ENCODE measurements around the gene SPATA16.
"Not testable (repeated sequence)": the region's sequence is repeated elsewhere in the genome, so short reads cannot be mapped to it uniquely, and the experiment has no call there.

SPATA16 gene

DNA sequence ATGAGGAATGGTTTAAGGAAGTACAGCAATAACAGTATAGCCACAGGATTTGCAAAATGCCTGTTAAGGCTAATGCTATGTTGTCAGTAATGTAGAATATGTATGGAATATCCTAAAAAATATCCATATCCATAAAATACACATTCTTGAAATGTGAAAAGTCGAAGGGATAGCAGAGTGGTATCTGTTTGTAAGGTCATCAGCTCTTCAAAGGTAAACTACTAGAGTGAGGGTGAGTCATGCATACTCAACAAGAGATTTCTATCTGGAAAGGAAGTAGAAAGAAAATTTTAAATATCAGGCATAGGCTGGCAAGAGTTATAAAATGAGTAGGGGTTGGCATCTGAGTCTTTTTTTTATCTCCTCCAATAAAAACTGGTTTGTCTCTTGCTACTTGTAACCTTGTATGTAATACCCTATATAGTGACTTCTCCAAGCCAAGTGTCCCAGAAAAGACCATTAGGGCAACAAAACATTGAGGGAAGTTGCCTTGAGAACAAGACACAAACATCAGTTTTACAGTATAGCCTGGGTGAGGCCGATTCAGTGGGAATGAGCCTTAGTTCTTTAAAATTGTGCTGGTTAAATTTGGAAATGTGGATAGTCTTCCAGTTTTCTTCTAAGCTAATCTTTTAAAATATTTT, 103.1 kb downstream of the SPATA16 start:
- CTCF ChIA-PET: no interaction called here
- no peaks in the 10 kb centered on the region for H3K4me1 Mint-ChIP-seq
- no peaks in the 10 kb centered on the region for H3K9me3 Mint-ChIP-seq
- no peaks in the 10 kb centered on the region for H3K27me3 Mint-ChIP-seq
- DNase-seq: no peak
- H3K4me3 Mint-ChIP-seq: no peak overlapping the region
- no peaks in the 10 kb centered on the region for H3K36me3 Mint-ChIP-seq
- no peak overlapping the region for H3K27ac Mint-ChIP-seq

DNA sequence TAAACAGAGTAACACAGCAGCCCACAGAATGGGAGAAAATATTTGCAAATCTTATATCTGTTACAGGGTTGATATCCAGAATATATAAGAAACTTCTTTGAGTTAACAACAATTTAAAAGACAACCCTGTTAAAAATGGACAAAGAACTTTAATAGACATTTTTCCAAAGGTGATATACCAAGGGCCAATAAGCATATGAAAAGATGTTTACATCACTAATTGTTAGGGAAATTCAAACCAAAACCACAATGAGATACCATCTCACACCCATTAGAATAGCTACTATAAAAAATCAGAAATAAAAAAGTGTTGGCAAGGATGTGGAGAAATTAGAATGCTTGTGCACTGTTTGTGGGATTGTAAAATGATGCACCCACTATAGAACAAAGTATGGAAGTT, 110.8 kb downstream of the SPATA16 start:
- DNase-seq: no peak
- H3K4me1 Mint-ChIP-seq: no peaks in the 10 kb centered on the region
- H3K36me3 Mint-ChIP-seq: no peaks in the 10 kb centered on the region
- H3K27me3 Mint-ChIP-seq: no peaks in the 10 kb centered on the region
- no peak overlapping the region for H3K27ac Mint-ChIP-seq
- no peak overlapping the region for H3K4me3 Mint-ChIP-seq
- CTCF ChIA-PET: no interaction called here
- no peaks in the 10 kb centered on the region for H3K9me3 Mint-ChIP-seq

DNA sequence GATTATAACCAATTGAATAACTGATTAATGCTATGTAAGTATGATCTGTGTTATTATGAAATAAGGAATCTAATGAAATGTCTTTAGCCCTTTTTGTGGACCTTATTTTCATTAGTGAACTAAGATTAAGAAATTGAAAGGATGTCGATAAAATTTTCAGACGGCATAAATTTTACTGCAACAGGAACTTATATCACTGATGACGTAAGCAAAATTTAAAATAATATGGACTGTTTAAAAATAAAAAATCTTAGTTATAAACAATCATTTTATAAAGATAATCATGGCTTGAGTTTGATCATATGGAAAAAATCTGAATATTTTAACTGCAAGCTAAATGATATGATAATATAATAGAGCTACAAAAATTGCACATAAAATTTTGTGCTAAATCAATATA, 112.7 kb downstream of the SPATA16 start:
- Mint-ChIP-seq H3K9me3 (no peaks in the 10 kb centered on the region), H3K27ac (no peak overlapping the region), H3K4me3 (no peak overlapping the region), H3K4me1 (no peaks in the 10 kb centered on the region), H3K27me3 (no peaks in the 10 kb centered on the region), H3K36me3 (no peaks in the 10 kb centered on the region)
- CTCF ChIA-PET: no interaction called here
- DNase-seq: no peak

DNA sequence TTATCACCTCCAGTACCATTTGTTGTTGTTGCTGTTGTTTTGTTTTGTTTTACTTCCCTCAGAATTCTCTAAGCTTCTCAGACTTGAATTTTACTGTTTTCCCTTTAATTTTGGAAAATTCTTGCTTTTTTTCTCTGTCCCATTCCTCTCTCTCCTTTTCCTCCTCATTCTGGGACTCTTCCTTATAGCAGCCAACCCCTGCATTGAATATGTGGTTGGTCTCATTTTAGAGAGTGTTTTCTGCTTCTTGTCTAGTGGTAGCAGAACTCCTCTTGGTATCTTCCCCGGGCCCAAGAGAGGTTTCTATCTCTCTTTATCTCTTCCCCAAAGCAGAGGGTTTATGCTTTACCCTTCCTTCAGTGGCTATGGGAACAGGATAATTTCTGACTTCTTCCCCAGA, 113.6 kb downstream of the SPATA16 start:
- no peaks in the 10 kb centered on the region for H3K4me1 Mint-ChIP-seq
- CTCF ChIA-PET: no interaction called here
- no peaks in the 10 kb centered on the region for H3K9me3 Mint-ChIP-seq
- no peaks in the 10 kb centered on the region for H3K27me3 Mint-ChIP-seq
- no peak overlapping the region for H3K27ac Mint-ChIP-seq
- H3K36me3 Mint-ChIP-seq: no peaks in the 10 kb centered on the region
- no peak overlapping the region for H3K4me3 Mint-ChIP-seq
- no peak for DNase-seq

DNA sequence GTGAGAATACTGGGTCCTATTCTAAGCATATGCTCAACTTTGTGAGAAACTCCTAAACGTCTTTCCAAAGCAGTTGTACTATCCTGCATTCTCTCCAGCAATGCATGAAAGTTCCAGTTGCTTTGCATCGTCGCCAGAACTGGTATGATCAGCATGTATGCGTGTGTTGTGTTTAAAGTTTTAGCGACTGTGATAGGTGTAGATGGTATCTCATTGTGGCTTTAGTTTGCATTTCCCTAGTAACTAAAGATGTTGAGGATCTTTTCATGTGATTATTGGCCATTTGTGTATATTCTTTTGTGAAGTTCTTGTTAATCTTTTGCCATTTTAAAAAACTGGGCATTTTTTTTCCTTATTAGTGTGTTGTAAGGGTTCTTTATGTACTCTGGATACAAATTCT, 115.1 kb downstream of the SPATA16 start:
- CTCF ChIA-PET: no interaction called here

DNA sequence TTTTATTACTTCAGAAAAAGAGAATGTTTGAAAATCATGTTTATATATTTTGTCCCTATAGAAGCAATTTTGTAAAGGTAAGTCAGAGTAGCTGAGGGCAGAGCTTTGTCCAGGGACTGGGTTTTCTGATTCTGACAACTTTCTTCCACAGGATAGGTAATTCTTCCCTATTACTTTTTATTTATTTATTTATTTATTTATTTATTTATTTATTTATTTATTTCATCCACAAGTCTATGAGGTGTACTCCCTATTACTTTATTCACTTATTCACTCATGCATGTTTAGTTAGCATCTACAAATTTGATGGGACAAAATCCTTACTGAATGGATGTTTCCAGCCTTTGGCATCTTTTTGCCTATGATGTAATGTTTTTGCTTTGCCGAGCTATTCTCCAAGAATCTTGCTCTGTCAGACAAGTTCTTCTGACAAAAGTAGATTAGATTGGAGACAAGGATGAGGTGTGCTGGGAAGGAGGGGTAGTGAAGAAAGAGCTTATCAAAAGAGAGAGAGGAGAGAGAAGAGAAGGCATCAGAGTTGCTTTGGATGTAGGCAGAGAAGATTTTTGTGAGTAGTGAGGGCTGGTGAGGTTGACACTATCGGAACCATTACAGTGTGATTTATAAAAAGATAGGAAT, 119.4 kb downstream of the SPATA16 start:
- Mint-ChIP-seq H3K27me3 (no peaks in the 10 kb centered on the region), H3K36me3 (no peaks in the 10 kb centered on the region), H3K4me3 (no peak overlapping the region), H3K27ac (no peak overlapping the region), H3K9me3 (no peaks in the 10 kb centered on the region), H3K4me1 (no peaks in the 10 kb centered on the region)
- CTCF ChIA-PET: no interaction called here
- no peak for DNase-seq

More for the DNA sequence above, 115.1 kb downstream of the SPATA16 start:
- no peak for DNase-seq
- no peak overlapping the region for H3K4me3 Mint-ChIP-seq
- no peak overlapping the region for H3K27ac Mint-ChIP-seq
- no peaks in the 10 kb centered on the region for H3K4me1 Mint-ChIP-seq
- H3K27me3 Mint-ChIP-seq: no peaks in the 10 kb centered on the region
- H3K9me3 Mint-ChIP-seq: no peaks in the 10 kb centered on the region
- no peaks in the 10 kb centered on the region for H3K36me3 Mint-ChIP-seq

DNA sequence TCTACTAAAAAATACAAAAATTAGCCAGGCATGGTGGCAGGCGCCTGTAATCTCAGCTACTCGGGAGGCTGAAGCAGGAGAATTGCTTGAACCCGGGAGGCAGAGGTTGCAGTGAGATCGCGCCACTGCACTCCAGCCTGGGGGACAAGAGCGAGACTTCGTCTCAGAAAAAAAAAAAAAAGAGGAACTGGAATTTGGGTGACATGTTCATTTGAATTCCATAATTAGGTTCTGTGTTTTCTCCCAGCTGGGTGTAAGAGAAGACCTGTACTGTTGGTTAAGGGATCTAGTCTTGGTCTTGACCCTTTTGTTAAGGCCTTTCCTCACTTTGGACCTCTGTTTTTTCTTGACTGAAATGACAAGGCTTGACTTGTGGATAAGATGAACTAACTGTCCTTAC, 120.9 kb downstream of the SPATA16 start:
- H3K4me1 Mint-ChIP-seq, H3K4me3 Mint-ChIP-seq, CTCF ChIA-PET, H3K9me3 Mint-ChIP-seq, H3K27ac Mint-ChIP-seq, DNase-seq, H3K36me3 Mint-ChIP-seq, H3K27me3 Mint-ChIP-seq: not testable (repeated sequence)

DNA sequence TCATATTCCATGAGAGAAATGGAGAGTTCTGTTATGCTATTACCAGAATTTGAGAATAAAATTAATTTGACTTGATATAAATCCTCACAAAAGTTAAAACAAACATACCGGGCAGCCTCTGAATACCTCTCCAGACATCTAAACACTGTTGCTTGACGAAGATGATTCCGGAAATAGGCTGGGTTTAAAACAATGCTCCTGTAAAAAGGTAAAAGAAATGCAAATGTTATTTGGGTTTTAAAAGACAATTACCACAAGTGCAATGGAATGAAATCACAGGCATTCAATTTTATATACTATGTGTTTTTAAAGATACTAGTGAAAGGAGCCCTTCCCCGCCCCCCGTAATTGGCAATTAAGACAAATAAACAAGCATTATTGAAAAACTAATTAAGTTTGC, 121.7 kb downstream of the SPATA16 start:
- Mint-ChIP-seq H3K27me3 (no peaks in the 10 kb centered on the region), H3K36me3 (no peaks in the 10 kb centered on the region), H3K4me1 (no peaks in the 10 kb centered on the region), H3K4me3 (no peak overlapping the region), H3K27ac (no peak overlapping the region), H3K9me3 (no peaks in the 10 kb centered on the region)
- DNase-seq: no peak
- CTCF ChIA-PET: no interaction called here

DNA sequence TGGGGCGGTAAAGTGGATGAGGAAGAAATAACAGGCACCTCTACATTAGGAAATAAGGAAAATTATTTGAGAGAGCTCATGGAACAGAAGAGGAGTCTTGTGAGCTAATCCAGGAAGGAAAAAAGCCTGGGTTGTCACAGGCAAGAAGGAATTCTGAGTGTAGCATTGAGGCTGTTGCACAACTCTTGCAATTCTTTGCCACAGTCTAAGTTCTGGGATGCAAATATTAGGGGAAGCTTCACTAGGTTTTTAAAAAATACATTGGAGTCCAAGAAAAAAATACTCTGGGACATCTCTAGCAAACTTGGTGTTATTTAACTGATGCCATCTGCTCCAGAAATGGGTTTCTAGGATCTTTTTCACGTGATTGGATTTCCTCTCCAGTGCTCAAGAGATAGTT, 122.3 kb downstream of the SPATA16 start:
- Mint-ChIP-seq H3K36me3 (no peaks in the 10 kb centered on the region), H3K4me1 (no peaks in the 10 kb centered on the region), H3K27me3 (no peaks in the 10 kb centered on the region), H3K27ac (no peak overlapping the region), H3K4me3 (no peak overlapping the region), H3K9me3 (no peaks in the 10 kb centered on the region)
- CTCF ChIA-PET: no interaction called here
- no peak for DNase-seq

DNA sequence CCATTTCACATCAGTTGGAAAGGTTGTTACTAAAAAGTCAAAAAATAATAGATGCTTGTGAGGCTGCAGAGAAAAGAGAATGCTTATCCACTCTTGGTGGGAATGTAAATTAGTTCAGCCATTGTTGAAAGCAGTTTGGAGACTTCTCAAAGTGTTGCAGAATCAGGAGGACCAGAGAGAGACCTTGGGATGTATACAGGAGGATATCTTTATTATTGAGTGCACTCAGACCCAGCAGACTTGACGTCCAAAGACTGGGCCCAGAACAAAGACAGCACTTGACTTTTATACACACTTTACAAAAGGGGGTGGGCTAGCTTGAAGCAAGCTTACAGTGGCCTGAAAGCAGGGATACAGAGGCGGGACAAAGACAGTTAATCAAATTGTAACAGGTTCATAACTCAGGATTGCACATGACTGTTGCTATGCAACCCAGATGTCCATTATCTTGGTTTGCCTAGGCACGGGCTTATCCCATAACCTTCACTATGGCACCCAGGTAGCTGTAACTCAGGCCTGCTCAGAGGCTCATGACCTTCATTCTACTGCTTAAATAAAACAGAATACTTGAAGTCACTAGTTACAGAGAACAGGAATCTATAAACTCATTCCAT, 127.7 kb downstream of the SPATA16 start:
- Mint-ChIP-seq H3K27ac (no peak overlapping the region), H3K9me3 (peaks cover 2% of the 10 kb centered on the region), H3K4me1 (no peaks in the 10 kb centered on the region), H3K27me3 (no peaks in the 10 kb centered on the region), H3K4me3 (no peak overlapping the region), H3K36me3 (no peaks in the 10 kb centered on the region)
- CTCF ChIA-PET: no interaction called here
- DNase-seq: no peak

DNA sequence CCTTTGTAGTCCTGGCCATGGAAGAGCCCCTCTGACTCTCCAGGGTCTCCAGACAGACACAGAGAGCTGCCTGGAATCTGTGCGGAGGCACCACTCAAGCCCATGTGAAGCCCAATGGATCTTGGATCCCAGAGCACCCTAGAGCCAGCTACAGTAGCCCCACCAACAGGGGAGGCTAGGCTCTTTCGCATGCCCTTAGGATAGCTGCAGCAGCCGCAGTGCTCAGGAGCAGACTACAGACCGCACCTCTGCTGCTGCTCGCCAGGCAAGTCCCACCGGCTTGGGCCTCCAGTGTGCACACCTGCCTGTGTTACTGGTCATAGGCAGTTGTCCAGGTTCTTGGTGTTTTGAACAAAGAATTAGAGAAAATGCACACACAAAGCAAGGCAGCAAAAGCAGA, 131.6 kb downstream of the SPATA16 start:
- Mint-ChIP-seq H3K4me3 (no peak overlapping the region), H3K27me3 (no peaks in the 10 kb centered on the region), H3K4me1 (no peaks in the 10 kb centered on the region), H3K27ac (no peak overlapping the region), H3K36me3 (no peaks in the 10 kb centered on the region), H3K9me3 (peaks cover 2% of the 10 kb centered on the region)
- CTCF ChIA-PET: no interaction called here
- no peak for DNase-seq

DNA sequence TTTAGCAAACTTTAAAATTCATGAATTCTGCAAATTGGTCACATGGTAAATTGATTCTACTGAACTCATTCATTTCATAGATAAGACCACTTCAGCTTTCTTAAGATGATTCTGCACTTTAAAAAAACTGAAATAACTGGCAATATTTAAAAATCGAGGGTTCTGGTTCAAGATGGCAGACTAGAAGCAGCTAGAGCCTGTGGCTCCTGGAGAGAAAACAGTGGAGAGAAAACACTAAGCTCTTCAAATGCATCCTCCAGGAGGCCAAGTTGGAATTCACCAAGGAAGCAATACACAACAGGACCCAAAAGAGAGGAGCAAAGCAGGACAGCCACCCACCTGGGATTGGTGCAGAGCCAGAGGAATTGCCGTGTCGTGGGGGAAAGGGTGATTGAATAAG, 132.1 kb downstream of the SPATA16 start:
- Mint-ChIP-seq H3K27ac (no peak overlapping the region), H3K9me3 (peaks cover 2% of the 10 kb centered on the region), H3K4me1 (no peaks in the 10 kb centered on the region), H3K36me3 (no peaks in the 10 kb centered on the region), H3K4me3 (no peak overlapping the region), H3K27me3 (no peaks in the 10 kb centered on the region)
- CTCF ChIA-PET: no interaction called here
- DNase-seq: no peak

DNA sequence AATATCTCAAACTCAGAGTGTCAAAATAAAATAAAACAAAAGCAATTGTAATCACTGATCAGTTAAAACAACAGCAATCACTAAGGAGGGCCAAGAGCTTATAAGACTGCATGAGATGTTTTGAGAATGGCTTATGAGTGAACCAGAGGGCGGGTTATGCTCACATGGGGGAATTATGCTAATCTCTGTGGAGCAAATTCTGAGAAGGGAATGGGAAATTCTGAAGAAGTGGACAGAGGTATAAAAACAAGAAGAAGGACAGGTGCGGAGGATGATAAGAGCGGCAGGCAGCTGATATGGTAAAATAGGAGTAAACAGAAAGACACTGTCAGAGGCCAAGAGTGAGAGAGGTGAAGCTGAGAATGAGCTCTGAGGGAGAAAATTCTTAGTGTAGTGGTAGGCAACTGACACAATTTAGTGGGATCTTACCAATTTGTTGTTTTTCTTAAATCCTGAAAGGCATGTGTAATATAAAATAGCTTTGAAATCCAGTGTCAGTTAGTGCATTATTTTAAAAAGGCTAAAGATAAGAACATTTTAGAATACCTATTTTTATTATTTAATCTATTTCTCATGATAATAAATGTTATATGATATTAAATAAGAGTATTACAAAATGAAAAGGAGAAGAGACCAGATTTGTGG, 133.8 kb downstream of the SPATA16 start:
- CTCF ChIA-PET: no interaction called here
- Mint-ChIP-seq H3K27ac (no peak overlapping the region), H3K4me3 (no peak overlapping the region)

DNA sequence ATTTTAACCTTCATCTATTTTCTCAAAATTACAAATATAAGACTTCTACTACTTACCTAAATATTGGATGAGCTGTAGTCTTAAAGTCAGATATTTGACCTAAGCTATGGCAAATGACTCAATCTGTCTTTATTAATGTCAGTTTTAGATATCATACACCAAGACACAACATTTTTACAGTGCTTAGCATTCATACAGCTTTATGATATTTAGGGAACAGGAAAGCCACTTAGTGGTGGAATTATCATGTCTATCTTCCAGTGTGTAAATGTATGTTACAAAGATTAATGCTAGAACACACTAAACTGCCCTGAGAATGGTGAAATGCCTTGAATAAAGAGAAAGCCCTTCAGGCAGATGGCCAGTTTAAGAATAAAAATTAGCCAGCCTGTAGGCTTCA, 135.0 kb downstream of the SPATA16 start:
- Mint-ChIP-seq H3K27ac (no peak overlapping the region), H3K27me3 (no peaks in the 10 kb centered on the region)
- CTCF ChIA-PET: no interaction called here

More for the DNA sequence above, 133.8 kb downstream of the SPATA16 start:
- no peak for DNase-seq
- Mint-ChIP-seq H3K9me3 (peaks cover 2% of the 10 kb centered on the region), H3K4me1 (no peaks in the 10 kb centered on the region), H3K27me3 (no peaks in the 10 kb centered on the region), H3K36me3 (no peaks in the 10 kb centered on the region)

DNA sequence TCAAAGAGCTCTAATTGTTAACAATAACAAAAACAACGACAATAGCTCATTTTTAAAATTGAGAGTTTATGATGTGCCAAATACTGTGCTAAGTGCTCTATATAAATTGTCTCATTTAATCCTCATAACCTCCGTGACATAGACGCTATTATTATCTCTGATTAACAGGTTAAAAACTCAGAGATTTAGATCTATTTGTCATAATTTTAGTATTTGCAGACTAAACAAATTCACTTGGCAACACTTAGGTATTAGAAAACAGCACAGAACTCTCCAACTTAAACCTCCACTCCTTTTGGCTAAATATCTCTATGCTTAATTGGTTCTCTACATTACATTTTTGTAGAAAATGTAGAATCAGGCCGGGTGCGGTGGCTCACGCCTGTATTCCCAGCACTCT, 136.4 kb downstream of the SPATA16 start:
- no peaks in the 10 kb centered on the region for H3K36me3 Mint-ChIP-seq
- CTCF ChIA-PET: no interaction called here
- no peaks in the 10 kb centered on the region for H3K4me1 Mint-ChIP-seq
- no peak overlapping the region for H3K4me3 Mint-ChIP-seq
- H3K27me3 Mint-ChIP-seq: no peaks in the 10 kb centered on the region
- no peak for DNase-seq
- no peaks in the 10 kb centered on the region for H3K9me3 Mint-ChIP-seq
- no peak overlapping the region for H3K27ac Mint-ChIP-seq

More for the DNA sequence above, 135.0 kb downstream of the SPATA16 start:
- Mint-ChIP-seq H3K36me3 (no peaks in the 10 kb centered on the region), H3K4me1 (no peaks in the 10 kb centered on the region), H3K9me3 (peaks cover 2% of the 10 kb centered on the region), H3K4me3 (no peak overlapping the region)
- DNase-seq: no peak
